ENCODE data around the gene YPEL1.

GRCh38 chr22:21673534-21674321, 61.9 kb downstream of the YPEL1 start:
- TF ChIP-seq CTCF (conservative IDR thresholded peaks at IDR 0.05 in 1 of 2, IDR thresholded peaks at IDR 0.05 in 1 of 2; ENCODE audit: extremely low read depth in 1 of 2, insufficient read depth in 1 of 2, low read depth in 1 of 2, low read length in 2 of 2) (no peak), EZH2 (IDR thresholded peaks at IDR 0.05; ENCODE audit: borderline replicate concordance, low read length) (no peak)
